HepG2 (cell line): Measurements from ENCODE around the gene GPS1. TPM values are rescaled to one million over a fixed set of nuclear protein-coding genes. Genes with fewer than 3 reads are reported as not detected.

Experiments
- CEBPB ChIP-seq: IDR thresholded peaks from 2 replicates; pipeline ENCODE4 v1.6.1; 2011; ENCODE audit warnings: low read depth, low read length, improper control_type of control experiment, borderline replicate concordance
- FOXP1 ChIP-seq, 2 experiments: fragments of 450-650 bp in 1 of 2; IDR thresholded peaks; 2 replicates each; pipeline ENCODE4 v1.6.1; 2017 to 2018; ENCODE audit warnings: antibody characterized with exemption in 1 of 2
- HNRNPL ChIP-seq: fragments of 200-400 bp; formaldehyde crosslinking; IDR thresholded peaks from 2 replicates; pipeline ENCODE4 v1.6.1; 2017; ENCODE audit warnings: mild to moderate bottlenecking, low read depth, low read length
- KLF9 ChIP-seq: IDR thresholded peaks from 2 replicates; pipeline ENCODE4 v1.6.1; 2016; ENCODE audit warnings: low read depth
- RAD51 ChIP-seq: fragments of 450-650 bp; IDR thresholded peaks from 2 replicates; pipeline ENCODE4 v1.6.1; 2016; ENCODE audit warnings: borderline replicate concordance
- SKI ChIP-seq: fragments of 450-650 bp; IDR thresholded peaks from one replicate; pipeline ENCODE4 v1.6.1; 2018; ENCODE audit warnings: mild to moderate bottlenecking; ENCODE audit not compliant: partially characterized antibody
- SPEN ChIP-seq: sonication (generic); formaldehyde crosslinking; IDR thresholded peaks from 2 replicates; pipeline ENCODE4 v1.5.1; 2020; ENCODE audit warnings: low read depth, mild to moderate bottlenecking, missing genetic modification reagents
- TP53 ChIP-seq: sonication (generic); formaldehyde crosslinking; conservative IDR thresholded peaks from 2 replicates; pipeline ENCODE4 v1.4.0; 2020; ENCODE audit warnings: missing genetic modification reagents
- ZEB1 ChIP-seq: IDR thresholded peaks from 2 replicates; pipeline ENCODE4 v1.6.1; 2012; ENCODE audit warnings: mild to moderate bottlenecking, low read depth, inconsistent platforms; ENCODE audit not compliant: insufficient replicate concordance
- ZNF12 ChIP-seq: sonication (generic); formaldehyde crosslinking; IDR thresholded peaks from 2 replicates; pipeline ENCODE4 v1.5.0; 2020; ENCODE audit warnings: missing genetic modification reagents
- ZNF558 ChIP-seq: sonication (generic); formaldehyde crosslinking; IDR thresholded peaks from 2 replicates; pipeline ENCODE4 v1.9.0; 2022; ENCODE audit warnings: mild to moderate bottlenecking, missing genetic modification reagents, borderline replicate concordance
- polyA plus RNA-seq, 8 experiments: library from polyadenylated mRNA; depleted of rRNA in 3 of 8; stranded (reverse) in 7 of 8; unstranded in 1 of 8; fragments of >200 nt; fragmentation: Illumina TruSeq in 4 of 8; extraction: Trizol in 4 of 8; gene quantifications; 2 replicates each; pipeline versions ENCODE4 v1.2.1 to v1.2.3, GENCODE V29; 2011 to 2016; ENCODE audit warnings: low read depth in 4 of 8, missing spikeins in 1 of 8, mixed read lengths in 1 of 8; ENCODE audit not compliant: insufficient read depth in 1 of 8
- total RNA-seq, 5 experiments: library from RNA; depleted of rRNA; stranded (reverse); fragments of >200 nt; fragmentation: Illumina TruSeq; extraction: Trizol; gene quantifications; 2 replicates each; pipeline ENCODE4 v1.2.3, GENCODE V29; 2016; ENCODE audit warnings: low read depth in 1 of 5
- TF ChIP-seq, protein P1 (sequence below): sonication (generic); formaldehyde crosslinking; IDR thresholded peaks from 2 replicates; pipeline ENCODE4 v1.5.1; 2020; ENCODE audit warnings: mild to moderate bottlenecking, missing genetic modification reagents, borderline replicate concordance
- TF ChIP-seq, protein P2 (sequence below): sonication (generic); formaldehyde crosslinking; IDR thresholded peaks from 2 replicates; pipeline ENCODE4 v1.9.0; 2022; ENCODE audit warnings: missing genetic modification reagents, mild to moderate bottlenecking, borderline replicate concordance
- TF ChIP-seq, protein P3 (sequence below): sonication (generic); formaldehyde crosslinking; IDR thresholded peaks from 2 replicates; pipeline ENCODE4 v1.5.0; 2020; ENCODE audit warnings: missing genetic modification reagents
- TF ChIP-seq, protein P4 (sequence below): sonication (generic); formaldehyde crosslinking; IDR thresholded peaks from 2 replicates; pipeline ENCODE4 v1.8.0; 2023; ENCODE audit warnings: mild to moderate bottlenecking, missing genetic modification reagents
- TF ChIP-seq, protein P5 (sequence below): sonication (generic); formaldehyde crosslinking; IDR thresholded peaks from 2 replicates; pipeline ENCODE4 v1.4.0; 2020; ENCODE audit warnings: missing genetic modification reagents, mild to moderate bottlenecking, borderline replicate concordance
- TF ChIP-seq, protein P6 (sequence below): sonication (generic); formaldehyde crosslinking; IDR thresholded peaks from 2 replicates; pipeline ENCODE4 v1.4.0; 2020; ENCODE audit warnings: missing genetic modification reagents, borderline replicate concordance

GPS1 gene
- total and polyA plus RNA-seq, 2 of the 13 experiments (the other 11 are each of a cell fraction or from before 2014, with no cell fraction given) = 124 to 128 TPM

DNA sequence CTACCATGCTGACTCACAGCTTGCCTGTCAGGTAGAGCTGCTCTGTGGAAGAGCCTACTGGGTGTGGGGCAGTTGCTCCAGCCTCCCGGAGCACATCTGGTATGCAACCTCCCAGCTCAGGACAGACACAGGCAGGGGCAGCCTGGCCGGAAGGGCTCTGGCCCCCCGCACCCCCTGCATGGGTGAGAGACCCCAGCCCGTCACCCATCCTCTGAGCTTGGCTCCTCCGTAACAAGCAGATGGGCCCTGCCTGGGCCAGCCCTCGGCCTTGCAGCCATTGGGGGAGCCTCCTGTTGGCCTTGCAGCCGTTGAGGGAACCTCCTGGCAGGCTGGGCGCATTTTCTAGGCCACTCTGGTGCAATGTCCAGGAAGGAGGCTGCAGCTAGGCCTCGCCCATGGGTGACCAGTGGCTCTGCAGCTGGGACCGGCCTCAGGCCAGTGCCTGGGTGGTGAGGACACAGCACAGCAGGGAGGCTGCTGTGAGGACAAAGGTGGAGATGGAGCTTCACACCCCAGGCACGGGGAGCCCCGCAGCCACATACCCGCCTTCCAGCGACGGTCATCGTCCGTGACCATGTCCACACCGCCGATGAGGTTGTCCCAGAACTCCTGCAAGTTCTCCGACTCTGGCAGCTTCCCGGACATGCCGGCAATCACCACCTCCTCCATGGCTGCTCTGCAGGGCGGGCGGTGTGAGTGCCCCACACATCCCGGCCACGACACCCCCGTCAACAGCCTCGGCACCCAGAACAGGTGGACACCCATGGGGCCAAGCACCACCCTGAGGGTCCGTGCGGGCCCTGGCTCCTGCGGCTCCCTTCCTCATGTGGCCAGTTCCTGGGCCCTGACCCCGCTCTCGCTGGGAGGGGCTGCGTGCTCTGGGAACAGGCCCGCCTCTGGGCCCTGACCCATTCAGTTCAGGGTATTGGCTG is 44.3 kb downstream of the GPS1 start (continued):
- TF ChIP-seq, protein P1, sequence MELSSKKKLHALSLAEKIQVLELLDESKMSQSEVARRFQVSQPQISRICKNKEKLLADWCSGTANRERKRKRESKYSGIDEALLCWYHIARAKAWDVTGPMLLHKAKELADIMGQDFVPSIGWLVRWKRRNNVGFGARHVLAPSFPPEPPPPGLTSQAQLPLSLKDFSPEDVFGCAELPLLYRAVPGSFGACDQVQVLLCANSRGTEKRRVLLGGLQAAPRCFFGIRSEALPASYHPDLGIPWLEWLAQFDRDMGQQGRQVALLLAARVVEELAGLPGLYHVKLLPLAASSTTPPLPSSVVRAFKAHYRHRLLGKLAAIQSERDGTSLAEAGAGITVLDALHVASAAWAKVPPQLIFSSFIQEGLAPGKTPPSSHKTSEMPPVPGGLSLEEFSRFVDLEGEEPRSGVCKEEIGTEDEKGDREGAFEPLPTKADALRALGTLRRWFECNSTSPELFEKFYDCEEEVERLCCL (CRISPR knock-in tag) = no peak
- TF ChIP-seq, protein P2, sequence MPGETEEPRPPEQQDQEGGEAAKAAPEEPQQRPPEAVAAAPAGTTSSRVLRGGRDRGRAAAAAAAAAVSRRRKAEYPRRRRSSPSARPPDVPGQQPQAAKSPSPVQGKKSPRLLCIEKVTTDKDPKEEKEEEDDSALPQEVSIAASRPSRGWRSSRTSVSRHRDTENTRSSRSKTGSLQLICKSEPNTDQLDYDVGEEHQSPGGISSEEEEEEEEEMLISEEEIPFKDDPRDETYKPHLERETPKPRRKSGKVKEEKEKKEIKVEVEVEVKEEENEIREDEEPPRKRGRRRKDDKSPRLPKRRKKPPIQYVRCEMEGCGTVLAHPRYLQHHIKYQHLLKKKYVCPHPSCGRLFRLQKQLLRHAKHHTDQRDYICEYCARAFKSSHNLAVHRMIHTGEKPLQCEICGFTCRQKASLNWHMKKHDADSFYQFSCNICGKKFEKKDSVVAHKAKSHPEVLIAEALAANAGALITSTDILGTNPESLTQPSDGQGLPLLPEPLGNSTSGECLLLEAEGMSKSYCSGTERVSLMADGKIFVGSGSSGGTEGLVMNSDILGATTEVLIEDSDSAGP (CRISPR knock-in tag) = peak; percentile 67; the same call in 1 of the 2 replicates
- TF ChIP-seq, protein P3, sequence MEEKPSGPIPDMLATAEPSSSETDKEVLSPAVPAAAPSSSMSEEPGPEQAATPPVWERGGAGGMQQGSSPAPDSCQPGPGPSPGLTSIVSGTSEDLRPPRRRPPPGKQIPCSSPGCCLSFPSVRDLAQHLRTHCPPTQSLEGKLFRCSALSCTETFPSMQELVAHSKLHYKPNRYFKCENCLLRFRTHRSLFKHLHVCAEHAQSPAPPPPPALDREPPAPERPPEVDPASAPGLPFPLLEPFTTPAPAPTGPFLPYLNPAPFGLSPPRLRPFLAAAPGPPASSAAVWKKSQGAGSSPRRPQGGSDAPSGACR (CRISPR knock-in tag) = peak; percentile 78; the same call in 1 of the 2 replicates
- TF ChIP-seq RAD51 (no peak), ZNF558 (CRISPR knock-in tag) (no peak; the same call in 1 of the 2 replicates), ZEB1 (no peak), ZNF12 (CRISPR knock-in tag) (no peak), SPEN (CRISPR knock-in tag) (no peak), CEBPB (no peak), FOXP1 (IDR thresholded peaks at IDR 0.05) (no peak), FOXP1 (CRISPR knock-in tag; IDR thresholded peaks at IDR 0.05) (no peak), KLF9 (CRISPR knock-in tag) (no peak), HNRNPL (peak; percentile 58; the same call in 1 of the 2 replicates), TP53 (CRISPR knock-in tag) (no peak), SKI (no peak)
- TF ChIP-seq, protein P4, sequence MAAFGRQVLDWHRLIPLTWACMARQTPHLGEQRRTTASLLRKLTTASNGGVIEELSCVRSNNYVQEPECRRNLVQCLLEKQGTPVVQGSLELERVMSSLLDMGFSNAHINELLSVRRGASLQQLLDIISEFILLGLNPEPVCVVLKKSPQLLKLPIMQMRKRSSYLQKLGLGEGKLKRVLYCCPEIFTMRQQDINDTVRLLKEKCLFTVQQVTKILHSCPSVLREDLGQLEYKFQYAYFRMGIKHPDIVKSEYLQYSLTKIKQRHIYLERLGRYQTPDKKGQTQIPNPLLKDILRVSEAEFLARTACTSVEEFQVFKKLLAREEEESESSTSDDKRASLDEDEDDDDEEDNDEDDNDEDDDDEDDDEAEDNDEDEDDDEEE (CRISPR knock-in tag) = no peak
- TF ChIP-seq, protein P5, sequence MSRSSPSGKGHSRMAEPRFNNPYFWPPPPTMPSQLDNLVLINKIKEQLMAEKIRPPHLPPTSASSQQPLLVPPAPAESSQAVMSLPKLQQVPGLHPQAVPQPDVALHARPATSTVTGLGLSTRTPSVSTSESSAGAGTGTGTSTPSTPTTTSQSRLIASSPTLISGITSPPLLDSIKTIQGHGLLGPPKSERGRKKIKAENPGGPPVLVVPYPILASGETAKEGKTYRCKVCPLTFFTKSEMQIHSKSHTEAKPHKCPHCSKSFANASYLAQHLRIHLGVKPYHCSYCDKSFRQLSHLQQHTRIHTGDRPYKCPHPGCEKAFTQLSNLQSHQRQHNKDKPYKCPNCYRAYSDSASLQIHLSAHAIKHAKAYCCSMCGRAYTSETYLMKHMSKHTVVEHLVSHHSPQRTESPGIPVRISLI (CRISPR knock-in tag) = no peak
- TF ChIP-seq, protein P6, sequence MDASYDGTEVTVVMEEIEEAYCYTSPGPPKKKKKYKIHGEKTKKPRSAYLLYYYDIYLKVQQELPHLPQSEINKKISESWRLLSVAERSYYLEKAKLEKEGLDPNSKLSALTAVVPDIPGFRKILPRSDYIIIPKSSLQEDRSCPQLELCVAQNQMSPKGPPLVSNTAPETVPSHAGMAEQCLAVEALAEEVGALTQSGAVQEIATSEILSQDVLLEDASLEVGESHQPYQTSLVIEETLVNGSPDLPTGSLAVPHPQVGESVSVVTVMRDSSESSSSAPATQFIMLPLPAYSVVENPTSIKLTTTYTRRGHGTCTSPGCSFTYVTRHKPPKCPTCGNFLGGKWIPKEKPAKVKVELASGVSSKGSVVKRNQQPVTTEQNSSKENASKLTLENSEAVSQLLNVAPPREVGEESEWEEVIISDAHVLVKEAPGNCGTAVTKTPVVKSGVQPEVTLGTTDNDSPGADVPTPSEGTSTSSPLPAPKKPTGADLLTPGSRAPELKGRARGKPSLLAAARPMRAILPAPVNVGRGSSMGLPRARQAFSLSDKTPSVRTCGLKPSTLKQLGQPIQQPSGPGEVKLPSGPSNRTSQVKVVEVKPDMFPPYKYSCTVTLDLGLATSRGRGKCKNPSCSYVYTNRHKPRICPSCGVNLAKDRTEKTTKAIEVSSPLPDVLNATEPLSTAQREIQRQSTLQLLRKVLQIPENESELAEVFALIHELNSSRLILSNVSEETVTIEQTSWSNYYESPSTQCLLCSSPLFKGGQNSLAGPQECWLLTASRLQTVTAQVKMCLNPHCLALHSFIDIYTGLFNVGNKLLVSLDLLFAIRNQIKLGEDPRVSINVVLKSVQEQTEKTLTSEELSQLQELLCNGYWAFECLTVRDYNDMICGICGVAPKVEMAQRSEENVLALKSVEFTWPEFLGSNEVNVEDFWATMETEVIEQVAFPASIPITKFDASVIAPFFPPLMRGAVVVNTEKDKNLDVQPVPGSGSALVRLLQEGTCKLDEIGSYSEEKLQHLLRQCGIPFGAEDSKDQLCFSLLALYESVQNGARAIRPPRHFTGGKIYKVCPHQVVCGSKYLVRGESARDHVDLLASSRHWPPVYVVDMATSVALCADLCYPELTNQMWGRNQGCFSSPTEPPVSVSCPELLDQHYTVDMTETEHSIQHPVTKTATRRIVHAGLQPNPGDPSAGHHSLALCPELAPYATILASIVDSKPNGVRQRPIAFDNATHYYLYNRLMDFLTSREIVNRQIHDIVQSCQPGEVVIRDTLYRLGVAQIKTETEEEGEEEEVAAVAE (CRISPR knock-in tag) = no peak
